K562 (cell line): ENCODE measurements around the gene MRGPRF.

Experiments used
- CHD2 ChIP-seq: IDR thresholded peaks from 2 replicates; pipeline ENCODE4 v1.6.1; 2011; ENCODE audit warnings: low read depth, low read length
- EP300 ChIP-seq: IDR thresholded peaks from 2 replicates; pipeline ENCODE4 v1.6.1; 2012; ENCODE audit warnings: low read length, improper control_type of control experiment
- ZC3H8 ChIP-seq: fragments of 450-650 bp; IDR thresholded peaks from 2 replicates; pipeline ENCODE4 v1.6.1; 2017

DNA sequence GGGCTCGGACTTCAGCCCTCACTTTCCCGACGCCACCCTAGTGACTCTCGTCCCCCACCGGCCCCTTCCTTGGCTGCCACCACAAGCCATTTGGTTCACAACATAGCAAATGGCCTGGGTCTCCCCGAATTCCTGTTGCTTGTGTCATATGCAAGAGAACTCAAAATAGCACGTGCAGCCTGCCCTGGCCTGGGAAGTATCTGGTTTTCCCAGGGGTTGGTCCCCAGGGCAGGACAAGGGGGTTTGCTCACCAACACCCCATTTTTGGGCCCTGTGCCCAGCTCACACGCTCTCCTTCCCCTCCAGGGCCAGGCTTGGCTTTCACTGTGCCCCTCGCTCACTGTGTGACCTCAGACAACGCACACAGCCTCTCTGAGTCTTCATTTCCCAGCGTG lies 22.9 kb upstream of the MRGPRF start:
- no peak for TF ChIP-seq EP300
- TF ChIP-seq ZC3H8: no peak
- no peak for TF ChIP-seq CHD2
